Epidermal melanocyte (primary cell): ENCODE data around the gene PSMB7.

Experiments
- DNase-seq: peaks from one replicate; pipeline ENCODE4 v3.0.0; 2011; ENCODE audit warnings: low spot score; ENCODE audit not compliant: insufficient read length

PSMB7 gene

GRCh38 chr9:124357721-124358361, 57.4 kb downstream of the PSMB7 start:
- no peak for DNase-seq

- no peak for DNase-seq
These were observed 58.4 kb downstream of the PSMB7 start for GRCh38 chr9:124356745-124357390.

- no peak for DNase-seq
These were observed 59.1 kb downstream of the PSMB7 start for GRCh38 chr9:124355941-124356744.

GRCh38 chr9:124355039-124355940, 60.0 kb downstream of the PSMB7 start:
- DNase-seq = no peak

- no peak for DNase-seq
These were observed 60.8 kb downstream of the PSMB7 start for GRCh38 chr9:124354346-124355038.

- DNase-seq = no peak
These were observed 61.4 kb downstream of the PSMB7 start for GRCh38 chr9:124353811-124354274.

- DNase-seq = no peak
These were observed 62.0 kb downstream of the PSMB7 start for GRCh38 chr9:124353166-124353768.

GRCh38 chr9:124352616-124353015, 62.6 kb downstream of the PSMB7 start:
- DNase-seq = no peak

- no peak for DNase-seq
These were observed 63.4 kb downstream of the PSMB7 start for GRCh38 chr9:124351672-124352468.

GRCh38 chr9:124350494-124351263, 64.6 kb downstream of the PSMB7 start:
- DNase-seq = no peak

GRCh38 chr9:124349675-124350493, 65.4 kb downstream of the PSMB7 start:
- no peak for DNase-seq

- DNase-seq = no peak
These were observed 66.0 kb downstream of the PSMB7 start for GRCh38 chr9:124349267-124349666.

GRCh38 chr9:124348831-124349230, 66.4 kb downstream of the PSMB7 start:
- DNase-seq = no peak

- no peak for DNase-seq
These were observed 66.9 kb downstream of the PSMB7 start for GRCh38 chr9:124348363-124348762.

- no peak for DNase-seq
These were observed 67.3 kb downstream of the PSMB7 start for GRCh38 chr9:124347968-124348358.

- DNase-seq = no peak
These were observed 67.9 kb downstream of the PSMB7 start for GRCh38 chr9:124347206-124347967.
